Stimulated activated CD4-positive, alpha-beta T cell treated with anti-CD3 and anti-CD28 coated beads, Interleukin-4, amount 100 ng/mL, for 24 hours (primary cell): ENCODE results near the gene SARS1.

Experiments
- DNase-seq: peaks from one replicate; pipeline ENCODE4 v3.0.0-alpha.2; 2020

SARS1 gene

GRCh38 chr1:109263597-109264378 is 50.1 kb downstream of the SARS1 start:
- DNase-seq = peak; percentile 80

GRCh38 chr1:109264379-109264755 is 50.6 kb downstream of the SARS1 start:
- no peak for DNase-seq

- no peak for DNase-seq
These were observed 51.3 kb downstream of the SARS1 start for GRCh38 chr1:109265016-109265415.

- DNase-seq = no peak
These were observed 52.1 kb downstream of the SARS1 start for GRCh38 chr1:109265741-109266330.

GRCh38 chr1:109266965-109267364 is 53.2 kb downstream of the SARS1 start:
- no peak for DNase-seq

GRCh38 chr1:109267743-109268300 is 54.1 kb downstream of the SARS1 start:
- DNase-seq = no peak

GRCh38 chr1:109268431-109269211 is 54.9 kb downstream of the SARS1 start:
- no peak for DNase-seq

GRCh38 chr1:109269212-109269980 is 55.7 kb downstream of the SARS1 start:
- no peak for DNase-seq

- no peak for DNase-seq
These were observed 56.4 kb downstream of the SARS1 start for GRCh38 chr1:109269981-109270622.

- no peak for DNase-seq
These were observed 57.1 kb downstream of the SARS1 start for GRCh38 chr1:109270623-109271317.

- DNase-seq = no peak
These were observed 57.7 kb downstream of the SARS1 start for GRCh38 chr1:109271458-109271857.

GRCh38 chr1:109272021-109272799 is 58.5 kb downstream of the SARS1 start:
- DNase-seq = no peak

GRCh38 chr1:109272831-109273547 is 59.3 kb downstream of the SARS1 start:
- no peak for DNase-seq

GRCh38 chr1:109273570-109274288 is 60.0 kb downstream of the SARS1 start:
- no peak for DNase-seq

- DNase-seq = no peak
These were observed 61.1 kb downstream of the SARS1 start for GRCh38 chr1:109274533-109275476.

GRCh38 chr1:109275706-109276345 is 62.1 kb downstream of the SARS1 start:
- no peak for DNase-seq

- DNase-seq = peak; percentile 70
These were observed 63.9 kb downstream of the SARS1 start for GRCh38 chr1:109277434-109278204.
